Neuronal stem cell (in vitro differentiated cells): Measurements from ENCODE around the gene UBALD2.
"Not testable (repeated sequence)": the region's sequence is repeated elsewhere in the genome, so short reads cannot be mapped to it uniquely, and the experiment has no call there.

Experiments used
- DNase-seq: peaks from one replicate; pipeline ENCODE4 v3.0.0-alpha.2; 2013; ENCODE audit warnings: low spot score
- H2AFZ ChIP-seq: one replicate; pipeline ENCODE4 v1.6.1; 2013; ENCODE audit warnings: mild to moderate bottlenecking, low read length, inconsistent platforms
- H2AK5ac ChIP-seq: 2 replicates; pipeline ENCODE4 v1.6.1; 2013; ENCODE audit warnings: low read depth, mild to moderate bottlenecking, inconsistent platforms, low read length, moderate library complexity, mixed read lengths
- H2BK120ac ChIP-seq: 2 replicates; pipeline ENCODE4 v1.6.1; 2013; ENCODE audit warnings: low read depth, mild to moderate bottlenecking, inconsistent platforms, low read length, moderate library complexity, mixed read lengths
- H2BK12ac ChIP-seq: one replicate; pipeline ENCODE4 v1.6.1; 2013; ENCODE audit warnings: low read length, inconsistent platforms
- H2BK15ac ChIP-seq: 2 replicates; pipeline ENCODE4 v1.6.1; 2013; ENCODE audit warnings: mild to moderate bottlenecking, low read length, inconsistent platforms, mixed read lengths
- H2BK5ac ChIP-seq: one replicate; pipeline ENCODE4 v1.6.1; 2013; ENCODE audit warnings: inconsistent platforms, mild to moderate bottlenecking, low read length, moderate library complexity
- H3K14ac ChIP-seq: one replicate; pipeline ENCODE4 v1.6.1; 2013; ENCODE audit warnings: low read length, inconsistent platforms
- H3K18ac ChIP-seq: 2 replicates; pipeline ENCODE4 v1.6.1; 2013; ENCODE audit warnings: low read length, inconsistent platforms
- H3K23ac ChIP-seq: 2 replicates; pipeline ENCODE4 v1.6.1; 2013; ENCODE audit warnings: low read depth, mild to moderate bottlenecking, mixed read lengths, low read length, inconsistent platforms; ENCODE audit not compliant: poor library complexity
- H3K27ac ChIP-seq: replicated peaks from 3 replicates; pipeline ENCODE4 v1.5.1; 2013; ENCODE audit warnings: low read length, inconsistent platforms
- H3K27me3 ChIP-seq, 3 experiments: 2 replicates each; pipeline ENCODE4 v1.6.1; 2013; ENCODE audit warnings: low read length in 3 of 3, mild to moderate bottlenecking in 2 of 3, inconsistent platforms in 1 of 3, low read depth in 1 of 3, mixed read lengths in 1 of 3, moderate library complexity in 1 of 3; ENCODE audit not compliant: control insufficient read depth in 3 of 3, insufficient read depth in 3 of 3
- H3K36me3 ChIP-seq, 2 donors: replicated peaks in 1 of 2; 2 replicates each; pipeline ENCODE4 v1.6.1; 2013; ENCODE audit warnings: low read length in 2 of 2; ENCODE audit not compliant: control insufficient read depth in 2 of 2, insufficient read depth in 2 of 2
- H3K4ac ChIP-seq: 2 replicates; pipeline ENCODE4 v1.6.1; 2013; ENCODE audit warnings: inconsistent platforms, mild to moderate bottlenecking, low read length, moderate library complexity
- H3K4me1 ChIP-seq, 2 donors: 1 replicate in 1 of 2; 2 replicates in 1 of 2; pipeline ENCODE4 v1.6.1; 2013; ENCODE audit warnings: low read length in 2 of 2, low read depth in 1 of 2; ENCODE audit not compliant: control insufficient read depth in 2 of 2, insufficient read depth in 1 of 2
- H3K4me2 ChIP-seq: one replicate; pipeline ENCODE4 v1.6.1; 2013; ENCODE audit warnings: mild to moderate bottlenecking, low read length, inconsistent platforms; ENCODE audit not compliant: insufficient read depth, poor library complexity, severe bottlenecking
- H3K4me3 ChIP-seq, 2 donors: 2 replicates each; pipeline ENCODE4 v1.5.1; 2013; ENCODE audit warnings: low read length in 2 of 2, mild to moderate bottlenecking in 2 of 2, inconsistent platforms in 1 of 2, moderate library complexity in 1 of 2
- H3K79me1 ChIP-seq: one replicate; pipeline ENCODE4 v1.6.1; 2013; ENCODE audit warnings: low read depth, mild to moderate bottlenecking, inconsistent platforms, low read length, moderate library complexity
- H3K9ac ChIP-seq: one replicate; pipeline ENCODE4 v1.6.1; 2013; ENCODE audit warnings: mild to moderate bottlenecking, low read depth, low read length, inconsistent platforms; ENCODE audit not compliant: poor library complexity
- H3K9me3 ChIP-seq, 2 donors: replicated peaks in 1 of 2; 2 replicates each; pipeline versions ENCODE3 to v1.6.1; 2013; ENCODE audit warnings: low read length in 2 of 2, mild to moderate bottlenecking in 2 of 2, inconsistent platforms in 1 of 2, low read depth in 1 of 2, mixed read lengths in 1 of 2, moderate library complexity in 1 of 2; ENCODE audit not compliant: control insufficient read depth in 2 of 2, insufficient read depth in 1 of 2
- H4K8ac ChIP-seq: one replicate; pipeline ENCODE4 v1.6.1; 2013; ENCODE audit warnings: low read depth, mild to moderate bottlenecking, inconsistent platforms, low read length, moderate library complexity
- H4K91ac ChIP-seq: one replicate; pipeline ENCODE4 v1.6.1; 2013; ENCODE audit warnings: low read length, low read depth, mild to moderate bottlenecking, inconsistent platforms; ENCODE audit not compliant: poor library complexity
- WGBS, 2 donors: extraction: QIAGEN DNeasy Blood & Tissue Kit; methylation state at CpG; one replicate each; pipeline ENCODE4 v1.1.7; 2013; ENCODE audit warnings: missing lambda C conversion rate in 2 of 2, mixed read lengths in 1 of 2; ENCODE audit not compliant: insufficient read length in 2 of 2, insufficient replicate concordance in 1 of 2; ENCODE audit errors: extremely low coverage in 2 of 2; 5-methylcytosine and 5-hydroxymethylcytosine counted together

The UBALD2 gene

DNA sequence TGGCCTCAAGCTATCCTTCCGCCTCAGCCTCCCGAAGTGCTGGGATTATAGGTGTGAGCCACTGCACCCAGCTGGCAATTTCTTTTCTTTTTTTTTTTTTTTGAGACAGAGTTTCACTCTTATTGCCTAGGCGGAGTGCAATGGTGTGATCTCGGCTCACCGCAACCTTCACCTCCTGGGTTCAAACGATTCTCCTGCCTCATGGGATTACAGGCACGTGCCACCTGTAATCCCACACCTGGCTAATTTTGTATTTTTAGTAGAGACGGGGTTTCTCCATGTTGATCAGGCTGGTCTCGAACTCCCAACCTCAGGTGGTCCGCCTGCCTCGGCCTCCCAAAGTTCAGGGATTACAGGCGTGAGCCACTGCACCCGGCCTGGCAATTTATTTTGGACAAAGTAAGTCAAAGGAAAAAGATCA is 2.4 kb downstream of the UBALD2 start:
- not testable (repeated sequence) for H3K27ac ChIP-seq, H2BK12ac ChIP-seq, H3K27me3 ChIP-seq, H4K8ac ChIP-seq, H3K14ac ChIP-seq, H3K18ac ChIP-seq, H3K23ac ChIP-seq, H2AFZ ChIP-seq, H2AK5ac ChIP-seq, H3K9me3 ChIP-seq, DNase-seq, H3K4me3 ChIP-seq, H3K4me2 ChIP-seq, H2BK120ac ChIP-seq, H3K9ac ChIP-seq, H3K4ac ChIP-seq, H2BK15ac ChIP-seq, H2BK5ac ChIP-seq, H4K91ac ChIP-seq
- Histone ChIP-seq H3K36me3 (peaks cover 8 to 51% of the 10 kb centered on the region in 2 donors), H3K4me1 (peaks cover 22 to 37% of the 10 kb centered on the region in 2 donors), H3K79me1 (peaks cover 14% of the 10 kb centered on the region)
- no CpG with 5 or more reads among the region's 13 CpGs for WGBS, 2 donors

DNA sequence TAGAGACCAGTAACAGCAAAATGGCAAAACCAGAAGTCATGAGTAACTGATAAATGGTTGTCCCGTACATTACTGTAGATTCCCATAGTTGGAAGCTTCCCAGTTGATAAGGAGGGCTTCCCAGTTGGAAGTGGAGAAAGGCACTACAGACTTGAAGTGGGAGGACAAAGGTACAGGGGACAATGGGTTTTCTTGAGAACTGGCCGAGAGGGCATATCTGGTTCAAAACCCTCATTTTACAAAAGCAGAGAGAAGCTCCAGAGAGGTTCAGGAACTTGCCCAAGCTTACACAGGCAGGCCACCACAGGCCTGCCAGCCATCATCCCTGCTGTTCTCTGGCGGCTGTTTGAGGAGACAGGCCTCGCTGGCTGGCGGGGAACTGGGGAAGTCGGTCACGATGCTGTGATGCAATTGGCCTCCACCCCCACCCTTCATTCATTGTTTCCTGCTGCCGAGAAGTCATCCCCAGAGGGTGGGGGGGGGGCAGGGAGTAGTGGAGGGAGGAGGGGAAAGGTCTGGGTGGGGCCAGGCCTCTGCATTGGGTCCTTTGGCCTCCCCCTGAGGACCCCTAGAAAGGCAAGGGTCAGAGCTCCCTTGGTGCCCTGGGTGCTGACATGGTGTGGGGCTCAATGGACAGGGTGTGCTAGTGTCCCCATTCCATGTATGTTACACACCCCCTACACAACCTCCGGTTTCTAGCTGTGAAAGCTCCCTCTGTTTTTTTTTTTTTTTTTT is 3.0 kb downstream of the UBALD2 start:
- no peak overlapping the region for H2AFZ ChIP-seq
- H2BK12ac ChIP-seq: no peak overlapping the region
- no peak overlapping the region for H4K91ac ChIP-seq
- no CpG with 5 or more reads among the region's 9 CpGs for WGBS, 2 donors
- no peak overlapping the region for H3K18ac ChIP-seq
- no peak overlapping the region for H3K14ac ChIP-seq
- peaks cover 8 to 51% of the 10 kb centered on the region in 2 donors for H3K36me3 ChIP-seq
- no peak for DNase-seq
- no peak overlapping the region for H3K4me2 ChIP-seq
- H3K23ac ChIP-seq: no peak overlapping the region
- peaks cover 15% of the 10 kb centered on the region for H3K79me1 ChIP-seq
- no peak overlapping the region for H3K9ac ChIP-seq
- H2AK5ac ChIP-seq: no peak overlapping the region
- H3K4me3 ChIP-seq: no peak overlapping the region
- H3K4ac ChIP-seq: no peak overlapping the region
- H3K27me3 ChIP-seq: no peaks in the 10 kb centered on the region
- no peak overlapping the region for H4K8ac ChIP-seq
- H3K27ac ChIP-seq: no peak overlapping the region
- H2BK15ac ChIP-seq: no peak overlapping the region
- H3K4me1 ChIP-seq: peaks cover 24 to 31% of the 10 kb centered on the region in 2 donors
- no peak overlapping the region for H2BK5ac ChIP-seq
- H2BK120ac ChIP-seq: no peak overlapping the region
- H3K9me3 ChIP-seq: peaks cover 0 to 1% of the 10 kb centered on the region in 2 donors

DNA sequence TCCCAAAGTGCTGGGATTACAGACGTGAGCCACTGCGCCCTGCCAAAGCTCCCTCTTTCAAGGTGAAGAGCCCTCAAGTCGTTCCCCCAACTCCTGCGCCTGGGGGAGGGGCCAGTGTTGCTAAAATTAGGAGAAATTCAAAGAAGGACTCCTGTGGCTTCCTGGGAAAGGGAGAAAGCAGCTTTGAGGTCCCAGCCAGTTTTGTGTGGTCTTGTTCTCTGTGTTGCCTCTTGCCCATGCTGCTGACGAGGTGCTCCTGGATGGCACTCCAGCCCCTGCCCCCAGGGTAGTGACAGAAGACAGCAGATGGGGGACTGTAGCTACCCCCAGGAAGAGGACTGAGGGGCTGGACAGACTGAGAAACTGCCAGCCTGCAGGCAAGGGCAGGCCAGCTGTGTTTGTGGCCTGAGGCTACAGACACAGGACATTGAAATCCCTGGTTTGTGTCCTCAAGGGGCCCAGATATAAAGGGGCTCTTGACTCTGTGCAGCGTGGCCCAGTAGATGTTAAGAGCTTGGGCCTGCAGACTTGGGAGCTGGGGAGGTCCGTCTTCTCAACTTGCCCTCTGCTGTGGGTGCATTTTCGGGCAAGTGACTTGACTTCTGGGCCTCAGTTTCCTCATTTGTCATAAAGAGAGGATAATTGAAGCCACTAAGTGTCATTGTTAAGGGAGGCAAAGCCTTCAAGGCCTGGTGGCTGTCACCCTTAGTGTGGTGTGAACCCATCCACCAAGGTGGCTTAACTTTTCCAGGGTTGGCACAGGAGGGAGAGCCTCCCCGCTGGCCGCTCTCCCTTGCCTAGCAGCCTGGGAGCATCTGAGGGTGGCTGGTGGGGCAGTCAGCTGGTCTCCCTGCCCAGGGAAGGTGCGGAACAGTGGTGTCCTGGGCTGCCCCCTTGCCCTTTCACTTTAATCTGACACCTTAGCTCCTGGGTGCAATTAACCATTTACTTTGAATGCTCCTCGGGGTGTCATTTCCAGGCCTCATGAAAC is 4.1 kb downstream of the UBALD2 start:
- Histone ChIP-seq H3K36me3 (peaks cover 8 to 51% of the 10 kb centered on the region in 2 donors), H3K4me3 (no peak overlapping the region), H3K14ac (no peak overlapping the region), H2BK5ac (no peak overlapping the region), H2BK12ac (no peak overlapping the region), H3K9me3 (peaks cover 0 to 1% of the 10 kb centered on the region in 2 donors), H3K18ac (no peak overlapping the region), H3K79me1 (peaks cover 19% of the 10 kb centered on the region), H2AFZ (no peak overlapping the region), H2BK120ac (no peak overlapping the region), H4K8ac (no peak overlapping the region), H2AK5ac (peak overlapping the region; percentile 21), H3K4me1 (peaks cover 24 to 30% of the 10 kb centered on the region in 2 donors), H2BK15ac (no peak overlapping the region), H3K9ac (peak overlapping the region; percentile 24), H3K27me3 (no peaks in the 10 kb centered on the region), H4K91ac (no peak overlapping the region), H3K4ac (no peak overlapping the region), H3K23ac (peak overlapping the region; percentile 31), H3K27ac (no peak overlapping the region), H3K4me2 (no peak overlapping the region)
- no CpG with 5 or more reads among the region's 12 CpGs for WGBS, 2 donors
- DNase-seq: no peak

DNA sequence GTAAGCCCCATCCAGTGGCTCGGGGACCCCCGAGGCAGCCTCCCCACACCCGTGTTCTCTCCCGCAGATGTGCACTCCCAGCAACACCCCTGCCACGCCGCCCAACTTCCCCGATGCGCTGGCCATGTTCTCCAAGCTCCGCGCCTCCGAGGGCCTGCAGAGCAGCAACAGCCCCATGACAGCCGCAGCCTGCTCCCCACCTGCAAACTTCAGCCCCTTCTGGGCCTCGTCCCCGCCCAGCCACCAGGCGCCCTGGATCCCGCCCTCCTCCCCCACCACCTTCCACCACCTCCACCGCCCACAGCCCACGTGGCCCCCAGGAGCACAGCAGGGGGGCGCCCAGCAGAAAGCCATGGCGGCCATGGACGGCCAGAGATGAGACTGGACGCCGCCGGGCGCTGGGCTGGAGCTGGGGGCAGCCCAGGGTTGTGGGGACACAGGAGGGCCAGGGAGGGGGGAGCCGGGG is 5.0 kb downstream of the UBALD2 start:
- H3K23ac ChIP-seq: peak overlapping the region; percentile 65
- no peak overlapping the region for H2BK15ac ChIP-seq
- no peak overlapping the region for H2BK12ac ChIP-seq
- no peak overlapping the region for H3K4me2 ChIP-seq
- H3K27ac ChIP-seq: no peak overlapping the region
- H3K4ac ChIP-seq: no peak overlapping the region
- no peak overlapping the region for H4K8ac ChIP-seq
- peaks cover 24 to 26% of the 10 kb centered on the region in 2 donors for H3K4me1 ChIP-seq
- H2AFZ ChIP-seq: no peak overlapping the region
- DNase-seq: no peak
- H3K4me3 ChIP-seq: no peak overlapping the region
- H3K36me3 ChIP-seq: peaks cover 8 to 51% of the 10 kb centered on the region in 2 donors
- H3K9me3 ChIP-seq: peaks cover 0 to 1% of the 10 kb centered on the region in 2 donors
- H2AK5ac ChIP-seq: no peak overlapping the region
- no peak overlapping the region for H4K91ac ChIP-seq
- no peak overlapping the region for H3K18ac ChIP-seq
- H2BK5ac ChIP-seq: no peak overlapping the region
- WGBS, 2 donors: no CpG with 5 or more reads among the region's 26 CpGs
- peaks cover 19% of the 10 kb centered on the region for H3K79me1 ChIP-seq
- no peak overlapping the region for H3K14ac ChIP-seq
- H2BK120ac ChIP-seq: no peak overlapping the region
- no peak overlapping the region for H3K9ac ChIP-seq
- no peaks in the 10 kb centered on the region for H3K27me3 ChIP-seq
